Endothelial cell of umbilical vein (primary cell): ENCODE data around the gene CEACAM16.
A peak's percentile ranks its signal among the peaks of the same experiment; 100 is the strongest.

Experiments used
- EZH2 ChIP-seq: IDR thresholded peaks from 2 replicates; pipeline ENCODE4 v1.6.1; 2012; ENCODE audit warnings: borderline replicate concordance, low read depth, mild to moderate bottlenecking, moderate library complexity, low read length, inconsistent platforms; ENCODE audit not compliant: severe bottlenecking
- FOS ChIP-seq: IDR thresholded peaks from 2 replicates; pipeline ENCODE4 v1.6.1; 2011; ENCODE audit warnings: mild to moderate bottlenecking, low read length, moderate library complexity, borderline replicate concordance; ENCODE audit not compliant: insufficient read depth
- GATA2 ChIP-seq: IDR thresholded peaks from 2 replicates; pipeline ENCODE4 v1.7.0; 2011; ENCODE audit warnings: low read depth, mild to moderate bottlenecking, moderate library complexity, mixed read lengths, low read length; ENCODE audit not compliant: insufficient read length, insufficient read depth
- JUN ChIP-seq: IDR thresholded peaks from 2 replicates; pipeline ENCODE4 v1.6.1; 2011; ENCODE audit warnings: borderline replicate concordance, low read depth; ENCODE audit not compliant: insufficient read length, insufficient read depth
- MYC ChIP-seq: IDR thresholded peaks from one replicate; pipeline ENCODE4 v1.6.1; 2011; ENCODE audit warnings: mild to moderate bottlenecking, low read depth, low read length
- POLR2A ChIP-seq: IDR thresholded peaks from 2 replicates; pipeline ENCODE4 v1.6.1; 2012; ENCODE audit warnings: low read depth, mild to moderate bottlenecking, control low read depth, low read length
- POLR2AphosphoS5 ChIP-seq: IDR thresholded peaks from 2 replicates; pipeline ENCODE4 v1.6.1; 2012; ENCODE audit warnings: low read depth, mild to moderate bottlenecking, control low read depth, low read length, moderate library complexity; ENCODE audit not compliant: insufficient read depth
- TF ChIP-seq, protein P1 (sequence below), 2 donors: IDR thresholded peaks; 1 replicate in 1 of 2; 2 replicates in 1 of 2; pipeline ENCODE4 v1.5.1; 2011; ENCODE audit warnings: low read length in 2 of 2, mild to moderate bottlenecking in 2 of 2, moderate library complexity in 2 of 2, control low read depth in 1 of 2, inconsistent platforms in 1 of 2, low read depth in 1 of 2; ENCODE audit not compliant: insufficient read depth in 1 of 2; ENCODE audit errors: extremely low read depth in 1 of 2
- TF ChIP-seq, protein P2 (sequence below): IDR thresholded peaks from 2 replicates; pipeline ENCODE4 v1.6.1; 2011; ENCODE audit not compliant: insufficient read depth, insufficient read length

DNA sequence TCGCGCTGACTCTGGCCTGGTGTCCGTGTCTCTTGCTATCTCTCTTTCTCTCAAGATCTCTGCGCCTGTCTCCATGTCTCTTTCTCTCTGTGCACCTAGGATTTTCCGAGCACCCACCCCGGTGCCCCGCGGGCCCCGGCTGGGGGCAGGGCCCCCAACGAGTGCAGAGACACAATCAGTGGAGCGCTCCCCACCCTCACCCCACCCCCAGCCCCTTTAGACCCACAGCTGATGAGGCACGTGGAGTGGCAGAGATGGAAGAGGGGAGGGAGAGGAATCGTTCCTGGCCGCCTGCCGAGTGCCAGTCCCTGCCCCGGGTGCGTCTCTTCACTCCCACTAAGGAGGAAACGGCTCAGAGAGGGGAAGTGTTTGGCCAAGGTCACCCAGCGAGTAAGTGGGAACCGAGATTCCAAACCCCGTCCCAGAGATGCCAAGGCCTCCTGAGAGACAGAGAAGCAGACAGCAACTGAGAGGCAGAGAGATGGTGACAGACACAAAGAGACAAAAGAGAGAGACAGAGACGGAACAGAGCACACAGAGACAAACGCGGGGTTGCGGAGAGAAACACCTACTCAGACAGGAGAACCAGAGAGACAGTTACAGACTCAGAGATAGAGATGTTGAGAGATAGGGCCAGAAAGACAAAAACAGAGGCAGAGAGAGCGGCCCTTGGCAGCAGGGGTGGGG, 48.9 kb downstream of the CEACAM16 start:
- no peak for TF ChIP-seq POLR2A
- peak; percentile 5 for TF ChIP-seq POLR2AphosphoS5
- TF ChIP-seq, protein P1, sequence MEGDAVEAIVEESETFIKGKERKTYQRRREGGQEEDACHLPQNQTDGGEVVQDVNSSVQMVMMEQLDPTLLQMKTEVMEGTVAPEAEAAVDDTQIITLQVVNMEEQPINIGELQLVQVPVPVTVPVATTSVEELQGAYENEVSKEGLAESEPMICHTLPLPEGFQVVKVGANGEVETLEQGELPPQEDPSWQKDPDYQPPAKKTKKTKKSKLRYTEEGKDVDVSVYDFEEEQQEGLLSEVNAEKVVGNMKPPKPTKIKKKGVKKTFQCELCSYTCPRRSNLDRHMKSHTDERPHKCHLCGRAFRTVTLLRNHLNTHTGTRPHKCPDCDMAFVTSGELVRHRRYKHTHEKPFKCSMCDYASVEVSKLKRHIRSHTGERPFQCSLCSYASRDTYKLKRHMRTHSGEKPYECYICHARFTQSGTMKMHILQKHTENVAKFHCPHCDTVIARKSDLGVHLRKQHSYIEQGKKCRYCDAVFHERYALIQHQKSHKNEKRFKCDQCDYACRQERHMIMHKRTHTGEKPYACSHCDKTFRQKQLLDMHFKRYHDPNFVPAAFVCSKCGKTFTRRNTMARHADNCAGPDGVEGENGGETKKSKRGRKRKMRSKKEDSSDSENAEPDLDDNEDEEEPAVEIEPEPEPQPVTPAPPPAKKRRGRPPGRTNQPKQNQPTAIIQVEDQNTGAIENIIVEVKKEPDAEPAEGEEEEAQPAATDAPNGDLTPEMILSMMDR (IDR thresholded peaks at IDR 0.05; ENCODE audit: extremely low read depth in 1 of 2, insufficient read depth in 1 of 2, low read depth in 1 of 2, low read length in 2 of 2): no peak
- no peak for TF ChIP-seq FOS
- TF ChIP-seq JUN: no peak
- no peak for TF ChIP-seq EZH2
- peak; percentile 81 for TF ChIP-seq MYC
- TF ChIP-seq, protein P2, sequence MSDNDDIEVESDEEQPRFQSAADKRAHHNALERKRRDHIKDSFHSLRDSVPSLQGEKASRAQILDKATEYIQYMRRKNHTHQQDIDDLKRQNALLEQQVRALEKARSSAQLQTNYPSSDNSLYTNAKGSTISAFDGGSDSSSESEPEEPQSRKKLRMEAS: no peak
- no peak for TF ChIP-seq GATA2
